ENCODE results near the gene CCT6B.
"Not testable (repeated sequence)": the region's sequence is repeated elsewhere in the genome, so short reads cannot be mapped to it uniquely, and the experiment has no call there.

The CCT6B gene

DNA sequence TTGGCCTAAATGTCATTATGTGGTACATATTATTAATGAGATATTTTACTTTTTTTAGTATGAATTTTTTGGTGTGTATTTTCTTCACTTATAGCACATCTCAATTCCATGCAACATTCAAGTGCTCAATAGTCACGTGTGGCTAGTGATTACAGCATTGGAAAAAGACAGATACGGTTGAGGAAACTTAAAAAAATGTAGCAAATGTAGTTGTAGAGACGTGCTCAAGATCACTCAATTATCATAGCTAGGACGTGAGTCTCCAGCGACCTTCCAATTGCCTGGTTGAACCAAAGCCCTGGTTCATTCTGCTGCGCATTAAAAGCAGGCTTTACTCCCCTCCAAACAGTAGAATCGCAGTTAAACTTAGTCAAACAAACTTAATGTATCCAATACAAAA lies 17.9 kb upstream of the CCT6B start:
- POLR2A ChIA-PET, result interaction anchor here (1.0 kb wide), 1 partner anchor 137 kb away, joined by 3 read pairs; no protein-coding TSS in a partner anchor
- CTCF ChIA-PET, result interaction anchor here (1.2 to 4.9 kb wide), 5 partner anchors 18 to 140 kb away, joined by 3 to 18 read pairs (median 4); partner anchors contain the start of genes CCT6B, RAD51D and ZNF830
- no peak for DNase-seq (ENCODE audit: low read depth, low spot score)
- TF ChIP-seq, protein P1, sequence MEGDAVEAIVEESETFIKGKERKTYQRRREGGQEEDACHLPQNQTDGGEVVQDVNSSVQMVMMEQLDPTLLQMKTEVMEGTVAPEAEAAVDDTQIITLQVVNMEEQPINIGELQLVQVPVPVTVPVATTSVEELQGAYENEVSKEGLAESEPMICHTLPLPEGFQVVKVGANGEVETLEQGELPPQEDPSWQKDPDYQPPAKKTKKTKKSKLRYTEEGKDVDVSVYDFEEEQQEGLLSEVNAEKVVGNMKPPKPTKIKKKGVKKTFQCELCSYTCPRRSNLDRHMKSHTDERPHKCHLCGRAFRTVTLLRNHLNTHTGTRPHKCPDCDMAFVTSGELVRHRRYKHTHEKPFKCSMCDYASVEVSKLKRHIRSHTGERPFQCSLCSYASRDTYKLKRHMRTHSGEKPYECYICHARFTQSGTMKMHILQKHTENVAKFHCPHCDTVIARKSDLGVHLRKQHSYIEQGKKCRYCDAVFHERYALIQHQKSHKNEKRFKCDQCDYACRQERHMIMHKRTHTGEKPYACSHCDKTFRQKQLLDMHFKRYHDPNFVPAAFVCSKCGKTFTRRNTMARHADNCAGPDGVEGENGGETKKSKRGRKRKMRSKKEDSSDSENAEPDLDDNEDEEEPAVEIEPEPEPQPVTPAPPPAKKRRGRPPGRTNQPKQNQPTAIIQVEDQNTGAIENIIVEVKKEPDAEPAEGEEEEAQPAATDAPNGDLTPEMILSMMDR (IDR thresholded peaks at IDR 0.05; ENCODE audit: insufficient read depth, low read length, missing control alignments), result no peak
- H3K4me3 ChIP-seq (ENCODE audit: low read depth, low read length), result no peak overlapping the region

DNA sequence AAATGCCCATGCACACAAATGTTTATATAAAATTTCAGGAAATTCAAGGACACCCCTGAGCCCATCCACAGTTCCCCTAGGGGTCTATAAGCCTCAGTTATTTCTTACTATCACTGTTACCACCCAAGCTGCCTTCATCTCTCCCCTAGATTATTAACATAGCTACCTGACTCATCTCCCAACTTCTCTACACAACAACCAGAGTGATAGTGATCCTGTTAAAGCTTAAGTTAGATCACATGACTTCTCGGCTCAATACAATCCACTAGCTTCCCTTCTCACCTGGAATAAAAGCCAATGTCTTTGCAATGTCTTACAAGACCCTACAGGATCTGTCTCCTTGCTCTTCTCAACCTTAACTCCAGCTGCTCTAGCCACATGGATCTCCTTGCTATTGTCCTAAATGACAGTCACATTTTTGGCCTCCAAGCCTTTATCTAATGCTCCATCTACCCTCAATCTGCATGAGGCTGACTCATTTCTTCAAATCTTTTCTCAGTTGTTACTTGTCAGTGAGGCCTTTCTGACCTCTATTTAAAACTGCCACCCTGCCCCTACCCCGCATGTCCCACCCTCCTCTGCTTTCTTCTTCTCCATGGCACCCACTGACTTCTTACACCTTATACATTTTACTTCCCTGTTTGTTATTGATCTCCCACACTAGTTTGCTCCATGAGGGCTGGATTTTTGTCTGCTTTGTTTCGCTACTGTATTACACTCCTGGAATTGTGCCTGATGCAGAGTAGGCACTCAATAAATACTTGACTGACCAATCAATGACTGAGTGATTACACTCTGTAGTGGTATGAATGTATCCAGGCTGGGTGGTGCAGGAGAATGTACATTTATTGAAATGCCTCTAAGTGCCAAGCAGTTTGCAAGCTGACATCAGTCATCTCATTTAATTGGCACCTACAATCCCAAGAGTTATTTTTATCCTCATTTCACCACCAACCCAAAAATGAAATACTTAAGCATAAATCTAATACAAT lies 13.8 kb upstream of the CCT6B start:
- ChIA-PET CTCF (interaction anchor here (1.1 to 1.9 kb wide), 3 partner anchors 10 to 114 kb away, joined by 3 to 11 read pairs (median 3); no protein-coding TSS in a partner anchor), POLR2A (interaction anchor here (0.6 kb wide), 2 partner anchors 14 to 48 kb away, joined by 3 read pairs; no protein-coding TSS in a partner anchor)
- TF ChIP-seq, protein P1 (IDR thresholded peaks at IDR 0.05; ENCODE audit: insufficient read depth, low read length, missing control alignments), result no peak
- DNase-seq (ENCODE audit: low read depth, low spot score), result no peak
- no peak overlapping the region for H3K4me3 ChIP-seq (ENCODE audit: low read depth, low read length)

DNA sequence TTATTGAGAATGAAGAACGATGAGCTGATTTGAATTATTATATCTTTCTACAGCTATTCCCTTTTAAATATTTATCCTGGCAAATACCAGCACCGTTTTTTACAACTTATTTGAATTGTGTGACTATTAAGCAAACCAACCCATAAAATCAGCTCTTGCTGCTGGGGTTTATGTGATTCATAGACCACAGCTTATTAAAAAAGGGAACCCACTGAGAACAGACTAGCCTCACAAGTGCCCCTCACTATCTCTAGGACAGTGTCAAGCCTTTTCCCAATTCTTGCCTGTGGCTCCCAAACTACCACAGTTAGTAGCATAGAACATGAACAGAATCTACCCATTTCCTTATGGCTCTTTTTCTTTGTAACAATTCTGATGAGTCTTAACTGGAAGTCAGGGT lies 12.9 kb upstream of the CCT6B start:
- no peak for DNase-seq (ENCODE audit: low read depth, low spot score)
- CTCF ChIA-PET, result interaction anchor here (1.1 to 1.9 kb wide), 3 partner anchors 10 to 115 kb away, joined by 3 to 11 read pairs (median 3); no protein-coding TSS in a partner anchor
- TF ChIP-seq, protein P1 (IDR thresholded peaks at IDR 0.05; ENCODE audit: insufficient read depth, low read length, missing control alignments), result no peak
- POLR2A ChIA-PET, result interaction anchor here (0.6 kb wide), 2 partner anchors 13 to 49 kb away, joined by 3 read pairs; no protein-coding TSS in a partner anchor
- no peak overlapping the region for H3K4me3 ChIP-seq (ENCODE audit: low read depth, low read length)

DNA sequence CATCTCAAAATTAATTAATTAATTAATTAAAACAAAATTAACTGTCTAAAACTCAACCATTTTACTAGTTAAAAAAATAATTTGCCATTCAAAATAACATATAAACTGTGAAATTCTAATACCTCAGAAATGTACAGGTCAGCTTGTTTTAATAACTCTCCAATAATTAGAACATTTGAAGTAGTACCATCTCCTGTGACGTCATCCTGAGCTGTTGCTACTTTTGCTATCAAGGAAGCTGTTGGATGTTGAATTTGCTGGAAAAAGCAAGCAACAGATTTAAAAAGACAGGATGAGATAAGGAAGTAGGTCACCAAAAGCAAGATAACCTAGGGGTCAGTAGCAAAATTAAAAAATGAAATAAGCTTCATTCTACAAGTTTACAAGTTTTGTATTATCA lies 2.8 kb downstream of the CCT6B start:
- TF ChIP-seq, protein P1 (IDR thresholded peaks at IDR 0.05; ENCODE audit: insufficient read depth, low read length, missing control alignments), result no peak

GRCh38 chr17:34950780-34951179 lies 10.5 kb downstream of the CCT6B start:
- POLR2A ChIA-PET, result not testable (repeated sequence)

More for the DNA sequence above, 2.8 kb downstream of the CCT6B start:
- DNase-seq (ENCODE audit: low read depth, low spot score), result no peak
- ChIA-PET CTCF (no interaction called here), POLR2A (no interaction called here)
- H3K4me3 ChIP-seq (ENCODE audit: low read depth, low read length), result no peak overlapping the region

DNA sequence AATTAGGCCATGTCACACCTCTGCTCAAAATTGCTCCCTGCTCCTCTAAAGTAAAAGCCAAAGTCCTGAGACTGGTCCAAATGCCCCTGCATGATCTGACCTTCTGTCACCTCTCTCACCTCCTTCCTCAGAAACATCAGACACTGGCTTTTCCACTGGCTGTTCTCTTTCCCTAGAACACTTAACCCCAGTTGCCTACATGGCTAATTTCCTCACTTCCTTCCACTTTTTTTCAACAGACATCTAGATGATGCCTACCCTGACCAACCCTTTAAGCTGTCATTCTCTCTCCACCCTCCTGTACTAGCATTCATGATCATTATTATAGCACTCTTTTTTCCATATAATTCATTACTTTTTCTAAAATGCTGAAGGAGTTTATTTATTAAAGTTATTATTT lies 31.0 kb downstream of the CCT6B start:
- TF ChIP-seq, protein P1 (IDR thresholded peaks at IDR 0.05; ENCODE audit: insufficient read depth, low read length, missing control alignments), result no peak

More at GRCh38 chr17:34950780-34951179, 10.5 kb downstream of the CCT6B start:
- H3K4me3 ChIP-seq (ENCODE audit: low read depth, low read length); CTCF ChIA-PET; DNase-seq (ENCODE audit: low read depth, low spot score): not testable (repeated sequence)

More for the DNA sequence above, 31.0 kb downstream of the CCT6B start:
- ChIA-PET POLR2A (no interaction called here), CTCF (no interaction called here)
- H3K4me3 ChIP-seq (ENCODE audit: low read depth, low read length), result no peak overlapping the region
- no peak for DNase-seq (ENCODE audit: low read depth, low spot score)

Measured in AG04449 (cell line).